ENCODE results near the gene CDH13. TPM values are rescaled to one million over a fixed set of nuclear protein-coding genes. Genes with fewer than 3 reads are reported as not detected.
A peak's percentile ranks its signal among the peaks of the same experiment; 100 is the strongest.

CDH13 gene
- total and polyA plus RNA-seq, 9 of the 15 experiments (the other 6 are each of a cell fraction or from before 2014, with no cell fraction given) = 0.03 TPM; not detected in 8

GRCh38 chr16:82700541-82701235, 73.9 kb downstream of the CDH13 start (continued):
- peak; percentile 41; the same call in 1 of the 2 replicates for TF ChIP-seq GABPA (tag; conservative IDR thresholded peaks at IDR 0.05; ENCODE audit: low read depth)
- no peak for TF ChIP-seq SNAPC5 (CRISPR knock-in tag; IDR thresholded peaks at IDR 0.05)
- 0 out of 2 replicates have a peak, but pooled peaks have one; percentile 12 for TF ChIP-seq ZNF175 (CRISPR knock-in tag; IDR thresholded peaks at IDR 0.05; ENCODE audit: low read depth)
- TF ChIP-seq FOSL1 (tag; conservative IDR thresholded peaks at IDR 0.05) = peak; percentile 60
- no peak for TF ChIP-seq HNRNPLL (IDR thresholded peaks at IDR 0.05; ENCODE audit: low read depth, low read length, poor library complexity, severe bottlenecking)
- no peak for TF ChIP-seq E2F6 (IDR thresholded peaks at IDR 0.05; ENCODE audit: borderline replicate concordance in 1 of 2, extremely low read depth in 1 of 2, insufficient read depth in 1 of 2, insufficient read length in 1 of 2, low read depth in 1 of 2, low read length in 1 of 2, poor library complexity in 1 of 2, severe bottlenecking in 1 of 2)
- TF ChIP-seq TFAP4 (CRISPR knock-in tag; IDR thresholded peaks at IDR 0.05; ENCODE audit: borderline replicate concordance) = no peak
- TF ChIP-seq SPI1 (IDR thresholded peaks at IDR 0.05; ENCODE audit: borderline replicate concordance, low read depth, low read length) = peak; percentile 32; the same call in 1 of the 2 replicates
- TF ChIP-seq MYNN (IDR thresholded peaks at IDR 0.05) = no peak
- TF ChIP-seq MYNN (CRISPR knock-in tag; IDR thresholded peaks at IDR 0.05) = no peak

All from K562 (cell line).